ENCODE data around the gene ROM1. TPM values are rescaled to one million over a fixed set of nuclear protein-coding genes. Genes with fewer than 3 reads are reported as not detected.
"Not testable (repeated sequence)": the region's sequence is repeated elsewhere in the genome, so short reads cannot be mapped to it uniquely, and the experiment has no call there.

The ROM1 gene
- total RNA-seq, 4 donors from 2014 or later, result 3.0 to 18.3 (median 10.7) TPM

DNA sequence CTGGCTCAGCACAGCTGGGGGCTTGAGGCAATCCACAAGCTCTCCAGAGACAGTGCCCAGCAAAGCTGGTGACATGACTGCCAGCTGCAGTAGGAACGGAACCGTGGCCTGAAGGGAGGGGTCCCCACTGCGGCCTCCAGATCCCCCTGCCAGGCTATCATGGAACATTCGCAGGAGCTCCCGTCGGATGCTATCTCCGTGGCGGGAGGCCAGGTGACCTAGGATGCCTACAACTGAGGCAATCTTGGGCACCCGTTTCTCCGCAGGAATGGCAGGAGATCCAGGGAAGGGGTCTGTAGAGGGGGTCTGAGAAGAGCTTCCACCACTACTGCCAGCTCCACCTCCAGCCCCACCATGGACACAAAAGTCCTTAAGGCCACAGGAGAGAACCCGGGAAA lies 35.9 kb downstream of the ROM1 start:
- no peak for ATAC-seq
- TF ChIP-seq EP300 (IDR thresholded peaks at IDR 0.05) (no peak), POLR2AphosphoS5 (IDR thresholded peaks at IDR 0.05) (no peak), POLR2A (IDR thresholded peaks at IDR 0.05) (no peak)
- no peaks in the 10 kb centered on the region for H3K9me3 ChIP-seq
- H3K36me3 ChIP-seq, result peaks cover 0 to 34% of the 10 kb centered on the region in 2 donors
- H3K27ac ChIP-seq, result no peak overlapping the region
- H3K4me1 ChIP-seq, result peaks cover 2 to 58% (median 27%) of the 10 kb centered on the region in 3 donors
- 80 to 100% methylated on average over 1 of the region's 11 CpGs for WGBS, 2 donors (ENCODE audit: low coverage in 1 of 2)
- no peak overlapping the region for H3K4me3 ChIP-seq
- no peaks in the 10 kb centered on the region for H3K27me3 ChIP-seq

DNA sequence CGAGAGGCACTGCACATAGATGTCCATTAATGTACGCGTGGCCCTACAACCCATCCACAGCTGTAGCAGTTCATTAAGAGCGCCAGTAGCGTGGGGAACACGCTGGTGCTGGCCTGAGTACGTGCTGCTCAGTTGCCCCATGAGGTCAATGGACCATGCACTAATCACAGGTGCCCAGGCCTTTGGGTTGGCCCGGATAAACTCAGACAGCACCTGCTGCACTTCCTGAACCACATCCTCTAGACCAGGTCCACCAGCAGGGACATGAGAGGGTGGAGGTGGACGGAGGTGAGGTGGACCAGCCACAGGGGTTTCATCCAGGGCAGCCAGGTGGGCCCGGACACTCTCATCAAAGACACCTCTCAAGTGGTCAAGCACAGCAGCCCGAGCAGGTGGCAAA lies 36.4 kb downstream of the ROM1 start:
- H3K4me1 ChIP-seq, result peaks cover 2 to 52% (median 27%) of the 10 kb centered on the region in 3 donors
- WGBS, 2 donors (ENCODE audit: low coverage in 1 of 2), result 81 to 87% methylated on average over 5 to 6 of the region's 11 CpGs
- no peak for ATAC-seq

DNA sequence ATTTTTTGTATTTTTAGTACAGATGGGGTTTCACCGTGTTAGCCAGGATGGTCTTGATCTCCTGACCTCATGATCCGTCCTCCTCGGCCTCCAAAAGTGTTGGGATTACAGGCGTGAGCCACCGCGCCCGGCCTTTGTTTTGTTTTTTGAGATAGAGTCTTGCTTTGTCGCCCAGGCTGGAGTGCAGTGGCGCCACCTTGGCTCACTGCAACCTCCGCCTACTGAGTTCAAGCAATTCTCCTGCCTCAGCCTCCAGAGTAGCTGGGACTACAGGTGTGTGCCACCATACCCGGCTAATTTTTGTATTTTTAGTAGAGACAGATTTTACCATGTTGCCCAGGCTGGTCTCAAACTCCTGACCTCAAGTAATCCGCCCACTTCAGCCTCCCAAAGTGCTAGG lies 37.2 kb downstream of the ROM1 start:
- 92 to 94% methylated on average over 2 to 12 of the region's 12 CpGs for WGBS, 2 donors (ENCODE audit: low coverage in 1 of 2)
- H3K9me3 ChIP-seq, ATAC-seq, H3K4me3 ChIP-seq, H3K27me3 ChIP-seq, H3K27ac ChIP-seq: not testable (repeated sequence)
- Histone ChIP-seq H3K36me3 (peaks cover 0 to 27% of the 10 kb centered on the region in 2 donors), H3K4me1 (peaks cover 2 to 44% (median 23%) of the 10 kb centered on the region in 3 donors)

More for the DNA sequence above, 36.4 kb downstream of the ROM1 start:
- no peaks in the 10 kb centered on the region for H3K27me3 ChIP-seq
- H3K4me3 ChIP-seq, result no peak overlapping the region
- TF ChIP-seq EP300 (IDR thresholded peaks at IDR 0.05) (no peak), POLR2A (IDR thresholded peaks at IDR 0.05) (no peak), POLR2AphosphoS5 (IDR thresholded peaks at IDR 0.05) (no peak)
- TF ChIP-seq, protein P1, sequence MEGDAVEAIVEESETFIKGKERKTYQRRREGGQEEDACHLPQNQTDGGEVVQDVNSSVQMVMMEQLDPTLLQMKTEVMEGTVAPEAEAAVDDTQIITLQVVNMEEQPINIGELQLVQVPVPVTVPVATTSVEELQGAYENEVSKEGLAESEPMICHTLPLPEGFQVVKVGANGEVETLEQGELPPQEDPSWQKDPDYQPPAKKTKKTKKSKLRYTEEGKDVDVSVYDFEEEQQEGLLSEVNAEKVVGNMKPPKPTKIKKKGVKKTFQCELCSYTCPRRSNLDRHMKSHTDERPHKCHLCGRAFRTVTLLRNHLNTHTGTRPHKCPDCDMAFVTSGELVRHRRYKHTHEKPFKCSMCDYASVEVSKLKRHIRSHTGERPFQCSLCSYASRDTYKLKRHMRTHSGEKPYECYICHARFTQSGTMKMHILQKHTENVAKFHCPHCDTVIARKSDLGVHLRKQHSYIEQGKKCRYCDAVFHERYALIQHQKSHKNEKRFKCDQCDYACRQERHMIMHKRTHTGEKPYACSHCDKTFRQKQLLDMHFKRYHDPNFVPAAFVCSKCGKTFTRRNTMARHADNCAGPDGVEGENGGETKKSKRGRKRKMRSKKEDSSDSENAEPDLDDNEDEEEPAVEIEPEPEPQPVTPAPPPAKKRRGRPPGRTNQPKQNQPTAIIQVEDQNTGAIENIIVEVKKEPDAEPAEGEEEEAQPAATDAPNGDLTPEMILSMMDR (IDR thresholded peaks at IDR 0.05), result no peak
- H3K36me3 ChIP-seq, result peaks cover 0 to 29% of the 10 kb centered on the region in 2 donors
- H3K9me3 ChIP-seq, result no peaks in the 10 kb centered on the region
- H3K27ac ChIP-seq, result no peak overlapping the region

DNA sequence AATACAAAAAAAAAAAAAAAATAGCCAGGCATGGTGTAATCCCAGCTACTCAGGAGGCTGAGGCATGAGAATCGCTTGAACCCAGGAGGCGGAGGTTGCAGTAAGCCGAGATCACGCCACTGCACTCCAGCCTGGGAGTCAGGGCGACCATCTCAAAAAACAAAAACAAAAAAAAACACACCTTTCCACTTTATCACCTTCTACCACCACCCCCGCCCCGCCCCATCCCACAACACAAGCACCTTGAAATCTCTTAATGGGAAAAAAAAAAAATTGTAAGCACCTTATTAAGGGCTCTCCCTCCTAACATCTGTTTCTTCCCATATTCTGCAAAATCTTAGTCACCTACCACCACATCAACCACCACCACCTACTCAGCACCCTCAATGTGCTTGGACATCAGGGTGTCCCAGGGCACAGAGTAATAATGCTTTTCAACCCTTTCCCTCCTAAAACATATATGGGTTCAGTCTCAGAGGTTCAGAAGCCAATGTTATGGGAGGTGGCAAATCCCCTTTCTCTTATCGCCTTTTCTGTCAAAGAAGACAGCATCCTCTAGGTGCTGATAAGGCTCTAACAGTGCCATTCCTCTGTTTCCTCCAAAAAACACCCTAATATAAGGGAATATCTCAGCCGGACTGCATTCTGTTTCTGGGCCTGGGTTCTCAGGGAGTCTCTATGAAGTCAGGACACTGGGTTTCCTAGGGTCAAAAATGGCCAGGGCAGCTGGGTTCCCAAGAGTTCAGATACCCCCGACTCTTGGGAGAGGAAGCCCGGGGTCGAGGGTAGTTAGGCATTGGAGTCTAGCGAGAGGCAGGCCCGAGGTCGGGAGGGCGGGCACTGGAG lies 39.3 kb downstream of the ROM1 start:
- H3K4me3 ChIP-seq, result peak overlapping the region; percentile 48 to 78
- peaks cover 0 to 29% (median 13%) of the 10 kb centered on the region in 3 donors for H3K4me1 ChIP-seq
- H3K27ac ChIP-seq, result peak overlapping the region; percentile 64 to 93 (median 90)
- no peak for ATAC-seq
- no peaks in the 10 kb centered on the region for H3K27me3 ChIP-seq
- TF ChIP-seq, protein P1 (IDR thresholded peaks at IDR 0.05), result no peak
- TF ChIP-seq POLR2A (IDR thresholded peaks at IDR 0.05), result no peak
- TF ChIP-seq EP300 (IDR thresholded peaks at IDR 0.05), result no peak
- TF ChIP-seq POLR2AphosphoS5 (IDR thresholded peaks at IDR 0.05), result no peak
- peaks cover 0 to 26% of the 10 kb centered on the region in 2 donors for H3K36me3 ChIP-seq
- WGBS, 2 donors (ENCODE audit: low coverage in 1 of 2), result 10 to 63% methylated on average over 2 to 9 of the region's 16 CpGs
- no peaks in the 10 kb centered on the region for H3K9me3 ChIP-seq

DNA sequence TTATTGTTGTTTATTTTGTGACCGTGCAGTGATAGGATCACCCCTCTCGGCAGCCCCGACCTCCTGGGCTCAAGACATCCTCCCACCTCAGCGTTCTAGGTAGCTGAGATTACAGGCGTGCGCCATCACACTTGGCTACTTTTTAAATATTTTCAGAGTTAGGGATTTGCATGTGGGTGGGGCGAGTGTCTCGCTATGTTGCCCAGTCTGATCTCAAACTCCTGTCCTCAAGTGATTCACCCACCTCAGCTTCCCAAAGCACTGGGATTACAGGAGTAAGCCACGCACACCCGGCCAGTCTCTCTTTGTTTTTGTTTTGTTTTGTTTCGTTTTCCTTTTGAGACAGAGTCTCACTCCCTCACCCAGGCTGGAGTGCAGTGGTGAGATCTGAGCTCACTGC lies 41.2 kb downstream of the ROM1 start:
- TF ChIP-seq POLR2A (IDR thresholded peaks at IDR 0.05) (no peak), EP300 (IDR thresholded peaks at IDR 0.05) (no peak), POLR2AphosphoS5 (IDR thresholded peaks at IDR 0.05) (no peak)
- TF ChIP-seq, protein P1 (IDR thresholded peaks at IDR 0.05), result no peak
- Histone ChIP-seq H3K36me3 (peaks cover 0 to 7% of the 10 kb centered on the region in 2 donors), H3K4me1 (peaks cover 0 to 22% (median 13%) of the 10 kb centered on the region in 3 donors), H3K9me3 (no peaks in the 10 kb centered on the region), H3K27me3 (no peaks in the 10 kb centered on the region), H3K27ac (no peak overlapping the region), H3K4me3 (no peak overlapping the region)
- 84 to 91% methylated on average over 7 to 10 of the region's 11 CpGs for WGBS, 2 donors (ENCODE audit: low coverage in 1 of 2)
- ATAC-seq, result no peak

Data from gastroesophageal sphincter (tissue), 4 donors.